Activated T-helper 9 cell treated with anti-CD3 and anti-CD28 coated beads, Interleukin-2, amount 50 U/mL, for 16 hours (primary cell): ENCODE results near the gene NCBP3.
"Not testable (repeated sequence)": the region's sequence is repeated elsewhere in the genome, so short reads cannot be mapped to it uniquely, and the experiment has no call there.

Source experiments
- DNase-seq: peaks from one replicate; pipeline ENCODE4 v3.0.0-alpha.2; 2020; ENCODE audit warnings: low read depth

The NCBP3 gene

GRCh38 chr17:3879591-3880417 lies 33.8 kb upstream of the NCBP3 start:
- DNase-seq: no peak

GRCh38 chr17:3879186-3879585 lies 33.1 kb upstream of the NCBP3 start:
- DNase-seq: no peak

GRCh38 chr17:3877220-3877619 lies 31.2 kb upstream of the NCBP3 start:
- DNase-seq: no peak

- no peak for DNase-seq
These were observed 29.3 kb upstream of the NCBP3 start for GRCh38 chr17:3875317-3875716.

GRCh38 chr17:3873862-3874261 lies 27.8 kb upstream of the NCBP3 start:
- DNase-seq: no peak

GRCh38 chr17:3870871-3871306 lies 24.8 kb upstream of the NCBP3 start:
- no peak for DNase-seq

GRCh38 chr17:3867606-3868005 lies 21.6 kb upstream of the NCBP3 start:
- no peak for DNase-seq

- no peak for DNase-seq
These were observed 21.1 kb upstream of the NCBP3 start for GRCh38 chr17:3867106-3867505.

- no peak for DNase-seq
These were observed 20.2 kb upstream of the NCBP3 start for GRCh38 chr17:3866276-3866675.

GRCh38 chr17:3865176-3865575 lies 19.1 kb upstream of the NCBP3 start:
- DNase-seq: no peak

GRCh38 chr17:3864534-3864933 lies 18.5 kb upstream of the NCBP3 start:
- no peak for DNase-seq

GRCh38 chr17:3861761-3862681 lies 16.0 kb upstream of the NCBP3 start:
- no peak for DNase-seq

- DNase-seq: no peak
These were observed 15.1 kb upstream of the NCBP3 start for GRCh38 chr17:3860939-3861700.

- DNase-seq: no peak
These were observed 13.9 kb upstream of the NCBP3 start for GRCh38 chr17:3859940-3860339.

GRCh38 chr17:3857261-3858105 lies 11.4 kb upstream of the NCBP3 start:
- DNase-seq: no peak

- not testable (repeated sequence) for DNase-seq
These were observed 8.2 kb upstream of the NCBP3 start for GRCh38 chr17:3854204-3854603.

- DNase-seq: no peak
These were observed 6.5 kb upstream of the NCBP3 start for GRCh38 chr17:3852561-3852960.

GRCh38 chr17:3851461-3852100 lies 5.5 kb upstream of the NCBP3 start:
- no peak for DNase-seq

- no peak for DNase-seq
These were observed 2.3 kb upstream of the NCBP3 start for GRCh38 chr17:3848229-3848835.

- DNase-seq: no peak
These were observed 1.2 kb upstream of the NCBP3 start for GRCh38 chr17:3847165-3847670.
